Islet precursor cell (in vitro differentiated cells): Measurements from ENCODE around the gene ERN1.
A peak's percentile ranks its signal among the peaks of the same experiment; 100 is the strongest.
"Not testable (repeated sequence)": the region's sequence is repeated elsewhere in the genome, so short reads cannot be mapped to it uniquely, and the experiment has no call there.

Source experiments
- DNase-seq: peaks from one replicate; pipeline ENCODE4 v3.0.0-alpha.2; 2018

ERN1 gene

GRCh38 chr17:64134216-64134970 lies 4.4 kb upstream of the ERN1 start:
- no peak for DNase-seq

GRCh38 chr17:64133546-64134215 lies 3.7 kb upstream of the ERN1 start:
- DNase-seq, result peak; percentile 71

- DNase-seq, result no peak
These were observed 1.8 kb upstream of the ERN1 start for GRCh38 chr17:64131606-64132270.

GRCh38 chr17:64130559-64131001 lies 636 bp upstream of the ERN1 start:
- DNase-seq, result no peak

GRCh38 chr17:64129515-64129764 lies 504 bp downstream of the ERN1 start:
- DNase-seq, result peak; percentile 74

GRCh38 chr17:64128787-64129514 lies 993 bp downstream of the ERN1 start:
- DNase-seq, result peak; percentile 77

GRCh38 chr17:64126918-64127317 lies 3.0 kb downstream of the ERN1 start:
- no peak for DNase-seq

- no peak for DNase-seq
These were observed 4.0 kb downstream of the ERN1 start for GRCh38 chr17:64125937-64126336.

GRCh38 chr17:64124609-64125008 lies 5.3 kb downstream of the ERN1 start:
- DNase-seq, result no peak

GRCh38 chr17:64123114-64123513 lies 6.8 kb downstream of the ERN1 start:
- no peak for DNase-seq

GRCh38 chr17:64120972-64121786 lies 8.8 kb downstream of the ERN1 start:
- DNase-seq, result not testable (repeated sequence)

- DNase-seq, result no peak
These were observed 9.7 kb downstream of the ERN1 start for GRCh38 chr17:64120159-64120810.

GRCh38 chr17:64117981-64118979 lies 11.7 kb downstream of the ERN1 start:
- DNase-seq, result no peak

GRCh38 chr17:64115822-64116534 lies 14.0 kb downstream of the ERN1 start:
- DNase-seq, result no peak

GRCh38 chr17:64115043-64115698 lies 14.8 kb downstream of the ERN1 start:
- no peak for DNase-seq

GRCh38 chr17:64113006-64113405 lies 16.9 kb downstream of the ERN1 start:
- DNase-seq, result no peak

- DNase-seq, result no peak
These were observed 18.1 kb downstream of the ERN1 start for GRCh38 chr17:64111831-64112230.

- peak; percentile 54 for DNase-seq
These were observed 19.4 kb downstream of the ERN1 start for GRCh38 chr17:64110379-64111152.

- no peak for DNase-seq
These were observed 20.5 kb downstream of the ERN1 start for GRCh38 chr17:64109400-64109799.
